Peyer's patch (tissue), 4 donors: Measurements from ENCODE around the gene ZC3HAV1L. TPM values are rescaled to one million over a fixed set of nuclear protein-coding genes. Genes with fewer than 3 reads are reported as not detected.

Experiments used
- DNase-seq, 3 donors: peaks; one replicate each; pipeline ENCODE4 v3.0.0-alpha.2; 2017 to 2019
- H3K27ac ChIP-seq, 4 donors: fragments of 200-600 bp; sonication (generic); one replicate each; pipeline ENCODE4 v1.5.1; 2016 to 2019
- H3K27me3 ChIP-seq, 2 donors: fragments of 200-600 bp; sonication (generic); one replicate each; pipeline ENCODE4 v1.5.1; 2019
- H3K36me3 ChIP-seq, 3 donors: fragments of 200-600 bp; sonication (generic); one replicate each; pipeline ENCODE4 v1.5.1; 2016 to 2019
- H3K4me1 ChIP-seq, 4 donors: fragments of 200-600 bp; sonication (generic); one replicate each; pipeline ENCODE4 v1.5.1; 2016 to 2019
- H3K4me3 ChIP-seq, 4 donors: fragments of 200-600 bp; sonication (generic); 1 replicate in 3 of 4; 2 replicates in 1 of 4; pipeline ENCODE4 v1.5.1; 2016 to 2019; ENCODE audit warnings: mild to moderate bottlenecking in 1 of 4
- H3K9me3 ChIP-seq, 4 donors: fragments of 200-600 bp; sonication (generic); one replicate each; pipeline ENCODE4 v1.5.1; 2016 to 2019; ENCODE audit warnings: mild to moderate bottlenecking in 1 of 4
- CTCF ChIP-seq, 6 experiments: fragments of 450-650 bp in 4 of 6; fragments of 200-600 bp in 2 of 6; sonication (generic) in 1 of 6; IDR thresholded peaks; one replicate each; pipeline ENCODE4 v1.5.1; 2017 to 2019; ENCODE audit warnings: antibody characterized with exemption in 6 of 6, mild to moderate bottlenecking in 3 of 6, moderate library complexity in 1 of 6
- POLR2A ChIP-seq, 2 donors: fragments of 450-650 bp; IDR thresholded peaks; one replicate each; pipeline ENCODE4 v1.5.1; 2017; ENCODE audit warnings: antibody characterized with exemption in 2 of 2, mild to moderate bottlenecking in 2 of 2, moderate library complexity in 2 of 2
- total RNA-seq, 4 donors: library from RNA; depleted of rRNA; stranded (reverse); fragments of >200 nt; gene quantifications; one replicate each; pipeline ENCODE4 v1.1.0, GENCODE V29; 2016

Gene ZC3HAV1L
- total RNA-seq, 4 donors from 2014 or later: 7.7 to 25.6 (median 13.6) TPM

DNA sequence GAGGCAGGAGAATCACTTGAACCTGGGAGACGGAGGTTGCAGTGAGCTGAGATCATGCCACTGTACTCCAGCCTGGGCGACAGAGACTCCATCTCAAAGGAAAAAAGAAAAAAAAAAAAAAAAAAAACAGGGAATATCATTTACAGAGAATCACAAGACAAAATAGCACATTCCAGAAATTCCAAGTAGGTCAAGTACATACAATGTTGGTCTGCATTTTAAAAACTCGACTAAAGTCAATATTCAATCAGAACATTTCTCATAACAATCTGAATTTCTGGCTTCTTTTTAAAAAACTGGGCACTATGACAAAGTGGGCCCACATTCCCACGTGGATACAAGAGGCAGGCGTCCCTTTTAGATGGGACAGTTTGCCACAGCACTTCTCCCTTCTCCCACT, 12.8 kb downstream of the ZC3HAV1L start:
- Histone ChIP-seq H3K4me3 (no peak overlapping the region), H3K27me3 (no peaks in the 10 kb centered on the region), H3K36me3 (peaks cover 0 to 20% (median 0%) of the 10 kb centered on the region in 3 donors), H3K4me1 (no peaks in the 10 kb centered on the region), H3K27ac (no peak overlapping the region), H3K9me3 (no peaks in the 10 kb centered on the region)
- no peak for TF ChIP-seq POLR2A (IDR thresholded peaks at IDR 0.05)
- no peak for DNase-seq

- Histone ChIP-seq H3K27ac (no peak overlapping the region), H3K36me3 (peaks cover 0 to 12% (median 0%) of the 10 kb centered on the region in 3 donors), H3K4me3 (no peak overlapping the region), H3K9me3 (no peaks in the 10 kb centered on the region), H3K27me3 (no peaks in the 10 kb centered on the region), H3K4me1 (no peaks in the 10 kb centered on the region)
- TF ChIP-seq POLR2A (IDR thresholded peaks at IDR 0.05): no peak
- TF ChIP-seq CTCF (IDR thresholded peaks at IDR 0.05): no peak
- no peak for DNase-seq
These were observed 13.6 kb downstream of the ZC3HAV1L start for GRCh38 chr7:139022286-139022685.

DNA sequence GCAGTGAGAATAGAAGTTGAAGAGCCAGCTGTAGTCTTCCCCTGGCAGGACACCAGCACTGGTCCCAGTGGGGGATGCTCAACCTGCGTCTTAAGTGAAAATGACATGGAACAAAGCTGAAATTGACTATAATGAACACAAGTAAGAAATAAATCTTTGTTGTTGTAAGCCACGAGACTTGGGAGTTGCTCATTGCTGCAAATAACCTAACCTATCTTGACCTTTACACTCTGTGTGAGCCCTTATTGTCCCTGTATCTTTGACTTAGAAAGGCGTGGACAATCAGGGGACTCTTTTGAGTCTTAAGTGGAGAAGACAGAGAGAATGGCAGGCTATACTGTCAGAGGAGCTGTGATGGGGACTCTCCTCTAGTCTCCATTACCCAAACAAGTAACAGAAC, 16.9 kb downstream of the ZC3HAV1L start:
- H3K36me3 ChIP-seq: no peaks in the 10 kb centered on the region
- DNase-seq: no peak
- no peak overlapping the region for H3K27ac ChIP-seq
- H3K9me3 ChIP-seq: no peaks in the 10 kb centered on the region
- H3K27me3 ChIP-seq: no peaks in the 10 kb centered on the region
- no peak overlapping the region for H3K4me3 ChIP-seq
- no peaks in the 10 kb centered on the region for H3K4me1 ChIP-seq
- no peak for TF ChIP-seq CTCF (IDR thresholded peaks at IDR 0.05)
- no peak for TF ChIP-seq POLR2A (IDR thresholded peaks at IDR 0.05)

DNA sequence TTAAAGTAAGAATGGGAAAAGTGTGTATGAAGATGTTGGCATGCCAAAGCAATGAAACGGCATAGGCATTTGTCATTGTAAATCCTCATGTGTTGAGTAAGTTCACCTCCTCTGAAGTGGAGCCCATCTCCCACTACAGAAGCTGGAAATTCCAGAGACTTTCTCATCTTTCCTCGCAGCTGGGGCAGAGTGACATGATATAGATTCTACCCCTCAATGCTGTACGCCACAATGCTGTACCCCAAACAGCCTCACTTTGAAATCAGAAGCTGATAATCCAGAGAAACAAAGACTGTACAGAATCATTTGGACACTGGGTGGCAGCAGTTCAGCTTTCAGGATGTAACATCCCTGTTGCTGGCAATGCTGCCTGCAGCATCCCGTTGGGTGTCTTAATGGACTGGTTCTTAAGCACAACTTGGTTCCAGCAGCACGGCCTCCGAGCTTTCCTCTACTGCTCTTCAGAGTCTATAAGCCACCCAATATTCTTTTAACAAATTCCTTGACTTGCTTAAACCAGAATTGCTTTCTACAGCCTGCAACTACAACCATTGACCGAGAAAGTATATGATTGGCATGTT, 18.8 kb downstream of the ZC3HAV1L start:
- Histone ChIP-seq H3K4me3 (no peak overlapping the region), H3K27ac (no peak overlapping the region), H3K36me3 (no peaks in the 10 kb centered on the region), H3K27me3 (no peaks in the 10 kb centered on the region), H3K4me1 (no peaks in the 10 kb centered on the region), H3K9me3 (no peaks in the 10 kb centered on the region)
- TF ChIP-seq POLR2A (IDR thresholded peaks at IDR 0.05) (no peak), CTCF (IDR thresholded peaks at IDR 0.05) (peak; percentile 35 to 74 (median 64))
- peak in 2 of 3 donors; percentile 46 to 83 for DNase-seq

DNA sequence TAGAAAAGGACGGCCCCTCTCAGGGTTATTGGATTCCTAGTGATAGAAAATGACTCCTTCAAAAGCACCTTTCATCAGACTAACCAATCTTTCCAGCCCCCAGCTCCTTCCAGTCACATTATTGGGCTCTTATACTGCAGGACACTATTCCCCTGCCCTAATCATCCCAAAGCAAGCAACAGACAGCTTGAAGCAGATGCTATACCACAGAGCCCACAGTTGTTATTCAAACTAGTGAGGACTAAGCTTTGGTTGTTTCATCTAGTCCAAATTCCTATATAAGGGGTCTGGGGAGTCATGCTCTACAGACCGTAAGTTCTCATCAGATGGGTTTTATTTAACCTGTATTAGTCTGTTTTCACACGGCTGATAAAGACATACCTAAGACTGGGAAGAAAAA, 24.5 kb downstream of the ZC3HAV1L start:
- Histone ChIP-seq H3K27ac (no peak overlapping the region), H3K4me3 (no peak overlapping the region), H3K36me3 (no peaks in the 10 kb centered on the region), H3K27me3 (no peaks in the 10 kb centered on the region), H3K9me3 (no peaks in the 10 kb centered on the region), H3K4me1 (no peaks in the 10 kb centered on the region)
- TF ChIP-seq POLR2A (IDR thresholded peaks at IDR 0.05): no peak
- no peak for TF ChIP-seq CTCF (IDR thresholded peaks at IDR 0.05)
- no peak for DNase-seq

GRCh38 chr7:139004321-139005090, 31.3 kb downstream of the ZC3HAV1L start:
- H3K27me3 ChIP-seq: no peaks in the 10 kb centered on the region
- no peak for TF ChIP-seq POLR2A (IDR thresholded peaks at IDR 0.05)
- no peak for TF ChIP-seq CTCF (IDR thresholded peaks at IDR 0.05)
- H3K9me3 ChIP-seq: no peaks in the 10 kb centered on the region
- H3K27ac ChIP-seq: no peak overlapping the region
- DNase-seq: no peak
- H3K4me3 ChIP-seq: no peak overlapping the region
- H3K36me3 ChIP-seq: no peaks in the 10 kb centered on the region
- no peaks in the 10 kb centered on the region for H3K4me1 ChIP-seq
